ENCODE measurements around the gene CEP192.
"Not testable (repeated sequence)": the region's sequence is repeated elsewhere in the genome, so short reads cannot be mapped to it uniquely, and the experiment has no call there.

CEP192 gene

DNA sequence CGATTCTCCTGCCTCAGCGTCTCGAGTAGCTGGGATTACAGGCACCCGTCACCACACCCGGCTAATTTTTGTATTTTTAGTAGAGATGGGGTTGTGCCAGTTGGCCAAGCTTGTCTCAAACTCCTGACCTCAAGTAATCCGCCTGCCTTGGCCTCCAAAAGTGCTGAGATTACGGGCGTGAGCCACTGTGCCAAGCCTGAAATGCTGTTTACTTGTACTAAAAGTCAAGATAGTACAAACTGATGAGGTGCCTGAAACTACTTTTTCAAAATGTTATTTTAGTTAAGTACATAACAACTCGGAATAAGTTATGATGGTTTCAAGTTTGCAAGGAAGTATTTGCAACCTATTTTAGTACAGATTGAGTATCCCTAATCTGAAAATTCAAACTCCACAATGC lies 85.7 kb downstream of the CEP192 start:
- no peak for DNase-seq (ENCODE audit: low read depth)
- H3K4me3 ChIP-seq (ENCODE audit: low read depth, low read length): no peak overlapping the region
- TF ChIP-seq, protein P1, sequence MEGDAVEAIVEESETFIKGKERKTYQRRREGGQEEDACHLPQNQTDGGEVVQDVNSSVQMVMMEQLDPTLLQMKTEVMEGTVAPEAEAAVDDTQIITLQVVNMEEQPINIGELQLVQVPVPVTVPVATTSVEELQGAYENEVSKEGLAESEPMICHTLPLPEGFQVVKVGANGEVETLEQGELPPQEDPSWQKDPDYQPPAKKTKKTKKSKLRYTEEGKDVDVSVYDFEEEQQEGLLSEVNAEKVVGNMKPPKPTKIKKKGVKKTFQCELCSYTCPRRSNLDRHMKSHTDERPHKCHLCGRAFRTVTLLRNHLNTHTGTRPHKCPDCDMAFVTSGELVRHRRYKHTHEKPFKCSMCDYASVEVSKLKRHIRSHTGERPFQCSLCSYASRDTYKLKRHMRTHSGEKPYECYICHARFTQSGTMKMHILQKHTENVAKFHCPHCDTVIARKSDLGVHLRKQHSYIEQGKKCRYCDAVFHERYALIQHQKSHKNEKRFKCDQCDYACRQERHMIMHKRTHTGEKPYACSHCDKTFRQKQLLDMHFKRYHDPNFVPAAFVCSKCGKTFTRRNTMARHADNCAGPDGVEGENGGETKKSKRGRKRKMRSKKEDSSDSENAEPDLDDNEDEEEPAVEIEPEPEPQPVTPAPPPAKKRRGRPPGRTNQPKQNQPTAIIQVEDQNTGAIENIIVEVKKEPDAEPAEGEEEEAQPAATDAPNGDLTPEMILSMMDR (IDR thresholded peaks at IDR 0.05; ENCODE audit: low read depth, low read length, missing control alignments): no peak

DNA sequence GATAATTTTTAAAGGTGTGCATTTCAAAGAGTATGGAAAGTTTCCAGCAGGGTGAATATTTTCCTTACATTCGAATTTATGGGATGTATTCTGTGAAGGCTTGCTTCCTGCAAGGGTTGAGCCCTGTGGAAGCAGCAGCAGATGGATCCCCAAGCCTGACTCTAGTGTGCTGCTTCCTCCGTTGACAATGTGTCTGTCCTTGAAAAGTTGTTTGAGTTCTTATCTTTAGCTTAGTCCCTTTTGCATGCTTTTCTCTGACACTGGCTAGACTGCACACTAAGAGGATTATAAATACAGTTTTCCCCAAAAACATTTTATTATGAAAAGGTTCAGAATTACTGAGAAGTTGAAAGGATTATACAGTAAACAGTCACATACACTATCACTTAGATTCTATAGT lies 86.3 kb downstream of the CEP192 start:
- no peak overlapping the region for H3K4me3 ChIP-seq (ENCODE audit: low read depth, low read length)
- no peak for DNase-seq (ENCODE audit: low read depth)
- TF ChIP-seq, protein P1 (IDR thresholded peaks at IDR 0.05; ENCODE audit: low read depth, low read length, missing control alignments): no peak

DNA sequence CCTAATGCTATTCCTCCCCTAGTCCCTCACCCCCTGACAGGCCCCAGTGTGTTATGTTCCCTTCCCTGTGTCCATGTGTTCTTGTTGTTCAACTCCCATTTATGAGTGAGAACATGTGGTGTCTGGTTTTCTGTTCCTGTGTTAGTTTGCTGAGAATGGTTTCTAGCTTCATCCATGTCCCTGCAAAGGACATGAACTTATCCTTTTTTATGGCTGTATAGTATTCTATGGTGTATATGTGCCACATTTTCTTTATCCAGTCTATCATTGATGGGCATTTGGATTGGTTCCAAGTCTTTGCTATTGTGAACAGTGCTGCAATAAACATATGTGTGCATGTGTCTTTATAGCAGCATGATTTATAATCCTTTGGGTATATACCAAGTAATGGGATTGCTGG lies 86.9 kb downstream of the CEP192 start:
- DNase-seq (ENCODE audit: low read depth); H3K4me3 ChIP-seq (ENCODE audit: low read depth, low read length): not testable (repeated sequence)

DNA sequence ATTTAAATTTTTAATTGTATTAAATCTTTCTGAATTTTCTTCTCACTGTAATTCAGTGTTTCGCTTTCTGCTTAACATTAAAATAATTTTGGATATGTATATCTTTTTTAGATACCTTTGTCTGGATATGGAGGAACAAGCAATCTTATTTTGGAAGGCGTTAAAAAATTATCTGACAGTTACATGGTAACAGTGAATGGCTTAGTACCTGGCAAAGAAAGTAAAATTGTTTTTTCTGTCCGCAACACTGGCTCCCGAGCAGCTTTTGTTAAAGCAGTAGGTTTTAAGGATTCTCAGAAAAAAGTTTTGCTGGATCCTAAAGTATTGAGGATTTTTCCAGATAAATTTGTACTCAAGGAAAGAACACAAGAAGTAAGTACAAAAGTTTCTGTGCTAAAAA lies 95.7 kb downstream of the CEP192 start:
- TF ChIP-seq, protein P1 (IDR thresholded peaks at IDR 0.05; ENCODE audit: low read depth, low read length, missing control alignments): no peak
- H3K4me3 ChIP-seq (ENCODE audit: low read depth, low read length): no peak overlapping the region
- no peak for DNase-seq (ENCODE audit: low read depth)

DNA sequence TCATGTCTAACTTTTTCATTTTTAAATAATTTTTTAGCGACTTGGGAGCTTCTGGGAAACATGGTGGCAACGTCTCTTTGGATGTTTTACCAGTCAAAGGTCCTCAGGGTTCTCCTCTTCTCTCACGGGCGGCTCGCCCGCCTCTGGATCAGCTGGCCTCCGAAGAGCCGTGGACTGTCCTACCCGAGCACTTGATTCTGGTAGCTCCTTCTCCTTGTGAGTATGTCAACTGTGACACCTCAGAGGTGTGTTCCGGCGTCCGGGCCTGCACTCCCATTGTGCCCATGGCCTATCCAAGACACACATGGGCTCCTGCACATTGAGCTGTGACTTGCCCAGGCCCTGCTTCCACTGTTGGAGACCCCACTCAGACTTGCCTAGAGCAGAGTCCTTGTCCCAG lies 104.3 kb downstream of the CEP192 start:
- DNase-seq (ENCODE audit: low read depth): no peak
- H3K4me3 ChIP-seq (ENCODE audit: low read depth, low read length): no peak overlapping the region
- TF ChIP-seq, protein P1 (IDR thresholded peaks at IDR 0.05; ENCODE audit: low read depth, low read length, missing control alignments): no peak

DNA sequence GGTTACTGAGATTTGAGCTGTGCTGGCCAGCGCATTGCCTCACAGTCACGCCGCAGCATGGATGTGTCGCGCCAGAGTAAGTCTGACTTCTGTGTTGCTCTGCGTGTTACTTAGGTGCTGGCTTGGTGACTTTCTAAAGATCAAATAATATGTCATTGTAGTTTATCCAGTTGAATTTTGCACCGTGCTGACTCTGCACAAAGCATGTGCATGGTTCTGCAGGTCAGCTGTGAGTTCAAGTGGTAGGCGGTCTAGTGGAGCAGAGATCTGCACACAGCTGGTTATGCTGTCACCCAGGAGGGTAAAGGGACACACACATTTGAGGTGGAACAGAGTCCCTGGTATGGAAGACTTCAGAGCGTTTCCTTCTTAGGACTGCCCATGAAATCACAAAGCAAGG lies 105.1 kb downstream of the CEP192 start:
- H3K4me3 ChIP-seq (ENCODE audit: low read depth, low read length): no peak overlapping the region
- TF ChIP-seq, protein P1 (IDR thresholded peaks at IDR 0.05; ENCODE audit: low read depth, low read length, missing control alignments): no peak
- no peak for DNase-seq (ENCODE audit: low read depth)

DNA sequence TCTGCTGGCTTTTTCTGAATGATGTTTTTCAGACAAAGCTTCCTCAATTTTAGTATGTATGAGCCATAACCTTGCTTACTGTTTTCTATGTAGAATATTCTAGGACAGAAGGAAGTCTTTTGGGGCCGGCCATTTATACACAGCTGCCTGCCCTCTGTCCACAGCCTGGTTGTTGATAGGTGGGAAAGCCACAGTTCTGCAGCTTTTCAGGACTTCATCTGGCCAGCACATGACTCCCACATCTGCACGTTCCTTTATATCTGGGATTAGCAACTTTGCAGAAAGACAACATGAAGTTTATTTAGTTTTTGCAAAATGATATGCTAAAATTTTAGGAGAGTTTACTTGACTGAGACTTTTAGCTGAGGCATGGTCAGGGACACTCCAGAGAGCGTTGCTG lies 105.6 kb downstream of the CEP192 start:
- TF ChIP-seq, protein P1 (IDR thresholded peaks at IDR 0.05; ENCODE audit: low read depth, low read length, missing control alignments): no peak
- DNase-seq (ENCODE audit: low read depth): no peak

DNA sequence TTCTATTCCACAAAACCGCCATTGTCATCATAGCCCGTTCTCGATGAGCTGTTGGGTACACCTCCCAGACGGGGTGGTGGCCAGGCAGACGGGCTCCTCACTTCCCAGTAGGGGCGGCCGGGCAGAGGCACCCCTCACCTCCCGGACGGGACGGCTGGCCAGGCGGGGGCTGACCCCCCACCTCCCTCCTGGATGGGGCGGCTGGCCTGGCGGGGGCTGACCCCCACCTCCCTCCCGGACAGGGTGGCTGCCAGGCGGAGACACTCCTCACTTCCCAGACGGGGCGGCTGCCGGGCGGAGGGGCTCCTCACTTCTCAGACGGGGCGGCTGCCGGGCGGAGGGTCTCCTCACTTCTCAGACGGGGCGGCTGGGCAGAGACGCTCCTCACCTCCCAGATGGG lies 106.9 kb downstream of the CEP192 start:
- DNase-seq (ENCODE audit: low read depth); H3K4me3 ChIP-seq (ENCODE audit: low read depth, low read length): not testable (repeated sequence)

More for the DNA sequence above, 105.6 kb downstream of the CEP192 start:
- H3K4me3 ChIP-seq (ENCODE audit: low read depth, low read length): no peak overlapping the region

Measured in GM12864 (cell line).